ENCODE measurements around the gene AQP3.
"Not testable (repeated sequence)": the region's sequence is repeated elsewhere in the genome, so short reads cannot be mapped to it uniquely, and the experiment has no call there.

Gene AQP3

GRCh38 chr9:33407061-33407460, 40.3 kb downstream of the AQP3 start:
- no peak for DNase-seq

DNA sequence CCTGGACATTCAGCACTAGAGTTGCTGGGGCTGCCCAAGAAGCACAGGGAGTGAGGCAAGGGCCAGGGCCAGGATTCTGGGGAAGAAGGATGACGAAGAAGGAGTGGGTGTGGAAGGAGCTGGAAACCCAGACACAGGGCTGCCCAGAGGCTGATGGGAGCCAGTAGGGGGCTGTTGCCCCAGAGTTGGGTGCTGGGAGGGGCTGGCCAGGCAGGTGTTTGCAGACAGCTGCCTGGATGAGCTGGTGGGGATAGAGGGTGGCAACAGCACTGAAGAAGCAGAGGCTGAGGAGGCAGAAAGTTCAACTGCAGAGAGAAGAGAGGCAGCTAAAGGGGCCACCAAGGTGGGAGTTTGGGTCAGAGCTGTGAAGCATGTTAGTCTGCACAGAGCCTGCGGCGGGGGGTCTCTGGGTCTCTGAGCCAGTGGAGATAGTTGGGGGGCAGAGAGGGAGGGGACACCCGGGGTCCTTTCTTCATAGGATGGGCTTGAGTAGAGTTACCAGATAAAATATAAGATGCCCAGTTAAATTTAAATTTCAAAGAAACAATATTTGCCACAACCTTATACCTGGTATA, 42.5 kb downstream of the AQP3 start:
- no peak for DNase-seq

GRCh38 chr9:33403941-33404787, 43.2 kb downstream of the AQP3 start:
- DNase-seq: no peak

DNA sequence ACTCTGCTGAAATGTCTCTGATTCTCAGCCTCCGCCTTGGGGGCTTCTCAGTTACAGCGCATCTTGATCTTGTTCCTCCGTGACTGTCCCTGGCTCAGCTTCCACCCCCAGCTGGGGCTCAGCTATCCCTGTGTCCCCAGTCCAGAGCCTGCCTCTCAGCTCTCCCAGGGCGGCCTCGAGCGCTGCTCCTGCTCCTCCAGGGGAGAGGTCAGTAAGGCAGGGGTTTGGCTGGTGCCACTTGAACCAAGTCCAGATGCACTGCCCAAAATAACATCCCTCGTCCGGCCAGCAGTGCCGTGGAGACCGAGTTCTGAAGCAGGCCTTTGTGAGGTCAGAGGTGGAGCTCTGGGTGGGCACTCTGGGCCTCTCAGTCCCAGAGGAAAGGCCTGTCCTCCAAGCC, 45.0 kb downstream of the AQP3 start, which contains the start of gene AQP7:
AQP7 (minus strand) TSS at position 198 of the 400 bp plus-strand sequence. CDS start 1,306 bp downstream, outside the sequence.
- not testable (repeated sequence) for DNase-seq

- DNase-seq: not testable (repeated sequence)
These were observed 45.6 kb downstream of the AQP3 start for GRCh38 chr9:33401809-33402208.

GRCh38 chr9:33399047-33399446, 48.3 kb downstream of the AQP3 start:
- not testable (repeated sequence) for DNase-seq

DNA sequence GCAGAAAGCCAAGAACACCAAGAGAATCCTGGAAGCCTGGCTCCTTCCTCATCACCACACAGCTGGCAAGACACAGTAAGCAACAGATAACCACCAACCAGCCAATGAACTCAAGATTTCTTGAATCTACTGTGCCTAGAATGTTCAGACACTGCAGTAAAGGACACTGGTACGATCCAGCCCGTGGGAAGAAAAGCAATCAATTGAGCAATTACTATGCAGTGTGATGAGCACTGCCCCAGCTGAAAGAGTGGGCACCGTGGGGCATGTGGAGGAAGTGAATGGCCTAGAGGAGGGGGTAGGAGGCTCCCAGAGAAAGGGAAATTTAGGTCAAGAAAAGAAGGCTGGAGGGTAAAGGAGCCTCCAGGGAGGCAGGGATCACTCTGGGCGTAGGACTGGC, 49.6 kb downstream of the AQP3 start:
- not testable (repeated sequence) for DNase-seq

DNA sequence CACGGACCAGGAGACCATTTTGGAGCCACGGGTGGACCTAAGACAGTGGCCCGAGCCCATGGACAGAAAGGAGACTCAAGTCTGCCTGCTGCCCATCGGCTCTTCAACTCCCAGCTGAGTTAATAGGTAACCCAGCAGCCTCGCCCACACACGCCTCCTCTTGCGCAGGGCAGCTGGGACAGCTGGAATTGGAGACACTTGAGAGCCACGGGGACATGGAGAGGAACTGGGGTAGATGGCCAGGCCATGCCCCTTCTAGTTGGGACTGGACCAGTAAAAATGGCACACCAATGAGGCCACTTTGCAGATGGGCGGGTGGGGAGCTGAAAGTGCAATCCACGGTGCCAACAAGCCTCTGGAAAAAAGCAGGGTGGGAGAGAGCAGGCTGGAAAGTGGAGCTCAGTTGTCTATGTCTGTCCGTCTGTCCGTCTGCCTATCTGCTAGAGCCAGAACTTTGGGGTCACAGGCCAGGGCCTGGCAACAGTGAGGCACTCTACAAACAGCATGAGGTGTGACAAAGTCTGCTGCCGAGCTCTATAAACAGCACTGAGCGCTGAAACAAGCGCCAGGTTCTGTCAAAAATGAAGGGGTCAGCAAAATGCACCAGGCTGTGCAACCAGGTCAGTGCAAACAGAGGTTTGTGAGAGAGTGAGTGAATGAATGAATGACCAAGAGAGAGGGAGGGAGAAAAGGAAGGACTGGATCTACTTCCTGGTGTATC, 52.1 kb downstream of the AQP3 start:
- not testable (repeated sequence) for DNase-seq

DNA sequence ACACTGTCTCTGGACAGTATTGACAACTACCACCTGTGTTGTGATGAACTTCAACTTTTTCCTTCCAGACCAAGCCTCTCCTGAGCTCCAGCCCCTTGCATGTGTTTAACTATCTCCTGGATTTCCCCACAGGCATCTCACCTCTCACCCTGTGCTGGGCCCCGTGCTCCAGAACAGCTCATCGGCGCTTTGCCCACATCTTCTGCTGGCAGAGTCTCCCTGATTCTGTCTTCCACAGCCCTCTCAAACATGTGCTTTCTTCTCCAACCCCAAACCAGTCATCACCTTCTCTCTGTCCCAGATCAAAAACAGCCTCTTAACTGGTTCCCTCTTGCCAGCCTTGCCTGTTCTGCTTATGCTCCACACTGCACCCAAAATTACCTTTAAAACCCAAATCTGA, 53.4 kb downstream of the AQP3 start:
- DNase-seq: not testable (repeated sequence)

GRCh38 chr9:33393581-33393980, 53.8 kb downstream of the AQP3 start:
- DNase-seq: no peak

GRCh38 chr9:33392591-33393021, 54.8 kb downstream of the AQP3 start:
- DNase-seq: not testable (repeated sequence)
